Cardiac septum (tissue), 1 donor: ENCODE results near the gene BRAF. TPM values are rescaled to one million over a fixed set of nuclear protein-coding genes. Genes with fewer than 3 reads are reported as not detected.
"Not testable (repeated sequence)": the region's sequence is repeated elsewhere in the genome, so short reads cannot be mapped to it uniquely, and the experiment has no call there.

Experiments
- DNase-seq: peaks from one replicate; pipeline ENCODE4 v3.0.0-alpha.2; 2020; ENCODE audit warnings: low spot score
- intact Hi-C: fragments of 100-400 bp; cut with DNase I; formaldehyde crosslinking; loops from one replicate; pipeline ENCODE4 v1.14.0; 2022
- long read RNA-seq: library from polyadenylated mRNA; unstranded; transcript quantifications from one replicate; pipeline ENCODE4 v2.0.0, GENCODE V29; 2021
- total RNA-seq: library from RNA; stranded (reverse); fragmentation: NEBNext Ultra II Directional; extraction: Animal tissue kit (Norgen Biotek cat#: 25700); gene quantifications from one replicate; pipeline ENCODE4 v1.2.1, GENCODE V29; 2021
- donor health status: DM: no; HTN: no; CAD: no.

The BRAF gene
- total RNA-seq = 35.0 TPM
- long read RNA-seq, full-length matches to known transcripts = 11 of 22 reads
- long read RNA-seq, partial matches to known transcripts = 3 of 22 reads
- long read RNA-seq, other reads (novel, unspliced or antisense) = 8 of 22 reads

- peak; percentile 96 for DNase-seq
- intact Hi-C loops = loop anchor here (10.0 kb wide), 3 partner anchors 50 to 230 kb away; partner anchors contain the start of gene NDUFB2
These were observed at the start of gene BRAF for GRCh38 chr7:140924821-140925421. BRAF (minus strand) TSS chr7:140924929; CDS start chr7:140924703, 226 bp downstream.

- intact Hi-C loops = no loop called here
- DNase-seq = no peak
These were observed 48.4 kb upstream of the BRAF start for GRCh38 chr7:140972876-140973829.

- no peak for DNase-seq
- intact Hi-C loops = no loop called here
These were observed 47.6 kb upstream of the BRAF start for GRCh38 chr7:140972344-140972743.

- intact Hi-C loops = no loop called here
- DNase-seq = no peak
These were observed 42.7 kb upstream of the BRAF start for GRCh38 chr7:140967438-140967837.

GRCh38 chr7:140966561-140967233 lies 42.0 kb upstream of the BRAF start:
- DNase-seq = no peak
- intact Hi-C loops = no loop called here

GRCh38 chr7:140961117-140961516 lies 36.4 kb upstream of the BRAF start:
- DNase-seq = no peak
- intact Hi-C loops = no loop called here

- intact Hi-C loops, DNase-seq: not testable (repeated sequence)
These were observed 32.3 kb upstream of the BRAF start for GRCh38 chr7:140956997-140957396.

- intact Hi-C loops = no loop called here
- DNase-seq = no peak
These were observed 21.2 kb upstream of the BRAF start for GRCh38 chr7:140945940-140946339.

- intact Hi-C loops, DNase-seq: not testable (repeated sequence)
These were observed 17.5 kb upstream of the BRAF start for GRCh38 chr7:140942242-140942641.

GRCh38 chr7:140940898-140941297 lies 16.2 kb upstream of the BRAF start:
- intact Hi-C loops = no loop called here

GRCh38 chr7:140937702-140938264 lies 13.1 kb upstream of the BRAF start:
- DNase-seq = no peak
- intact Hi-C loops = no loop called here

More at GRCh38 chr7:140940898-140941297, 16.2 kb upstream of the BRAF start:
- DNase-seq = no peak

- intact Hi-C loops = loop anchor here (10.0 kb wide), 3 partner anchors 54 to 234 kb away; partner anchors contain the start of gene NDUFB2
- DNase-seq = no peak
These were observed 4.0 kb upstream of the BRAF start for GRCh38 chr7:140928491-140929309.

- intact Hi-C loops = loop anchor here (10.0 kb wide), 3 partner anchors 53 to 233 kb away; partner anchors contain the start of gene NDUFB2
- not testable (repeated sequence) for DNase-seq
These were observed 3.2 kb upstream of the BRAF start for GRCh38 chr7:140927945-140928344.

GRCh38 chr7:140927351-140927750 lies 2.6 kb upstream of the BRAF start:
- intact Hi-C loops = loop anchor here (10.0 kb wide), 3 partner anchors 53 to 233 kb away; partner anchors contain the start of gene NDUFB2
- DNase-seq = no peak

- intact Hi-C loops = loop anchor here (10.0 kb wide), 3 partner anchors 51 to 231 kb away; partner anchors contain the start of gene NDUFB2
- no peak for DNase-seq
These were observed 1.5 kb upstream of the BRAF start for GRCh38 chr7:140926021-140926817.

GRCh38 chr7:140924019-140924820 lies 509 bp downstream of the BRAF start:
- intact Hi-C loops = loop anchor here (10.0 kb wide), 3 partner anchors 49 to 229 kb away; partner anchors contain the start of gene NDUFB2
- peak; percentile 86 for DNase-seq
